ENCODE data around the gene WIPI1. TPM values are rescaled to one million over a fixed set of nuclear protein-coding genes. Genes with fewer than 3 reads are reported as not detected.

WIPI1 gene
- total and polyA plus RNA-seq, 2 of the 13 experiments (the other 11 are each of a cell fraction or from before 2014, with no cell fraction given): 29.4 to 141 TPM

DNA sequence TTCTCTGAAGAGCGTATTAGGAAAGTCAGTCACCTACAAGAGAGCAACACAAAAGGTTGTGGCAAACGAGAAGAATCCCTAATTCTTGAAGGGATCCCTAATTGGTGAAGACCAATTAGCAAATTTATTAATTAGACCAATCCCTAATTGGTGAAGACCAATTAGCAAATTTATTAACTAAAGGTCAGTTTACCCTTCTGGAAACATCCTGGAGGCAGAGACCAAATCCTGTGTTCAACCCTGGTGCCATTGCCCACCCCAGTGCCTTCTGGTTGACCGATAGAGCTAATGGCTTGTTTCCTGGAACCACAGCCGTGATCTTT lies 74.2 kb downstream of the WIPI1 start (continued):
- no peak for TF ChIP-seq ZHX2 (IDR thresholded peaks at IDR 0.05; ENCODE audit: low read depth)
- TF ChIP-seq ZHX2 (CRISPR knock-in tag; IDR thresholded peaks at IDR 0.05; ENCODE audit: borderline replicate concordance): no peak
- TF ChIP-seq, protein P1, sequence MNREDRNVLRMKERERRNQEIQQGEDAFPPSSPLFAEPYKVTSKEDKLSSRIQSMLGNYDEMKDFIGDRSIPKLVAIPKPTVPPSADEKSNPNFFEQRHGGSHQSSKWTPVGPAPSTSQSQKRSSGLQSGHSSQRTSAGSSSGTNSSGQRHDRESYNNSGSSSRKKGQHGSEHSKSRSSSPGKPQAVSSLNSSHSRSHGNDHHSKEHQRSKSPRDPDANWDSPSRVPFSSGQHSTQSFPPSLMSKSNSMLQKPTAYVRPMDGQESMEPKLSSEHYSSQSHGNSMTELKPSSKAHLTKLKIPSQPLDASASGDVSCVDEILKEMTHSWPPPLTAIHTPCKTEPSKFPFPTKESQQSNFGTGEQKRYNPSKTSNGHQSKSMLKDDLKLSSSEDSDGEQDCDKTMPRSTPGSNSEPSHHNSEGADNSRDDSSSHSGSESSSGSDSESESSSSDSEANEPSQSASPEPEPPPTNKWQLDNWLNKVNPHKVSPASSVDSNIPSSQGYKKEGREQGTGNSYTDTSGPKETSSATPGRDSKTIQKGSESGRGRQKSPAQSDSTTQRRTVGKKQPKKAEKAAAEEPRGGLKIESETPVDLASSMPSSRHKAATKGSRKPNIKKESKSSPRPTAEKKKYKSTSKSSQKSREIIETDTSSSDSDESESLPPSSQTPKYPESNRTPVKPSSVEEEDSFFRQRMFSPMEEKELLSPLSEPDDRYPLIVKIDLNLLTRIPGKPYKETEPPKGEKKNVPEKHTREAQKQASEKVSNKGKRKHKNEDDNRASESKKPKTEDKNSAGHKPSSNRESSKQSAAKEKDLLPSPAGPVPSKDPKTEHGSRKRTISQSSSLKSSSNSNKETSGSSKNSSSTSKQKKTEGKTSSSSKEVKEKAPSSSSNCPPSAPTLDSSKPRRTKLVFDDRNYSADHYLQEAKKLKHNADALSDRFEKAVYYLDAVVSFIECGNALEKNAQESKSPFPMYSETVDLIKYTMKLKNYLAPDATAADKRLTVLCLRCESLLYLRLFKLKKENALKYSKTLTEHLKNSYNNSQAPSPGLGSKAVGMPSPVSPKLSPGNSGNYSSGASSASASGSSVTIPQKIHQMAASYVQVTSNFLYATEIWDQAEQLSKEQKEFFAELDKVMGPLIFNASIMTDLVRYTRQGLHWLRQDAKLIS (CRISPR knock-in tag; IDR thresholded peaks at IDR 0.05): peak; percentile 43; the same call in 1 of the 2 replicates
- TF ChIP-seq, protein P2, sequence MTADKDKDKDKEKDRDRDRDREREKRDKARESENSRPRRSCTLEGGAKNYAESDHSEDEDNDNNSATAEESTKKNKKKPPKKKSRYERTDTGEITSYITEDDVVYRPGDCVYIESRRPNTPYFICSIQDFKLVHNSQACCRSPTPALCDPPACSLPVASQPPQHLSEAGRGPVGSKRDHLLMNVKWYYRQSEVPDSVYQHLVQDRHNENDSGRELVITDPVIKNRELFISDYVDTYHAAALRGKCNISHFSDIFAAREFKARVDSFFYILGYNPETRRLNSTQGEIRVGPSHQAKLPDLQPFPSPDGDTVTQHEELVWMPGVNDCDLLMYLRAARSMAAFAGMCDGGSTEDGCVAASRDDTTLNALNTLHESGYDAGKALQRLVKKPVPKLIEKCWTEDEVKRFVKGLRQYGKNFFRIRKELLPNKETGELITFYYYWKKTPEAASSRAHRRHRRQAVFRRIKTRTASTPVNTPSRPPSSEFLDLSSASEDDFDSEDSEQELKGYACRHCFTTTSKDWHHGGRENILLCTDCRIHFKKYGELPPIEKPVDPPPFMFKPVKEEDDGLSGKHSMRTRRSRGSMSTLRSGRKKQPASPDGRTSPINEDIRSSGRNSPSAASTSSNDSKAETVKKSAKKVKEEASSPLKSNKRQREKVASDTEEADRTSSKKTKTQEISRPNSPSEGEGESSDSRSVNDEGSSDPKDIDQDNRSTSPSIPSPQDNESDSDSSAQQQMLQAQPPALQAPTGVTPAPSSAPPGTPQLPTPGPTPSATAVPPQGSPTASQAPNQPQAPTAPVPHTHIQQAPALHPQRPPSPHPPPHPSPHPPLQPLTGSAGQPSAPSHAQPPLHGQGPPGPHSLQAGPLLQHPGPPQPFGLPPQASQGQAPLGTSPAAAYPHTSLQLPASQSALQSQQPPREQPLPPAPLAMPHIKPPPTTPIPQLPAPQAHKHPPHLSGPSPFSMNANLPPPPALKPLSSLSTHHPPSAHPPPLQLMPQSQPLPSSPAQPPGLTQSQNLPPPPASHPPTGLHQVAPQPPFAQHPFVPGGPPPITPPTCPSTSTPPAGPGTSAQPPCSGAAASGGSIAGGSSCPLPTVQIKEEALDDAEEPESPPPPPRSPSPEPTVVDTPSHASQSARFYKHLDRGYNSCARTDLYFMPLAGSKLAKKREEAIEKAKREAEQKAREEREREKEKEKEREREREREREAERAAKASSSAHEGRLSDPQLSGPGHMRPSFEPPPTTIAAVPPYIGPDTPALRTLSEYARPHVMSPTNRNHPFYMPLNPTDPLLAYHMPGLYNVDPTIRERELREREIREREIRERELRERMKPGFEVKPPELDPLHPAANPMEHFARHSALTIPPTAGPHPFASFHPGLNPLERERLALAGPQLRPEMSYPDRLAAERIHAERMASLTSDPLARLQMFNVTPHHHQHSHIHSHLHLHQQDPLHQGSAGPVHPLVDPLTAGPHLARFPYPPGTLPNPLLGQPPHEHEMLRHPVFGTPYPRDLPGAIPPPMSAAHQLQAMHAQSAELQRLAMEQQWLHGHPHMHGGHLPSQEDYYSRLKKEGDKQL (CRISPR knock-in tag; IDR thresholded peaks at IDR 0.05; ENCODE audit: low read depth): peak; percentile 67; the same call in 1 of the 2 replicates
- peak in 1 of 2 experiments; percentile 24; a peak in 1 of 4 replicates for TF ChIP-seq POLR2A (IDR thresholded peaks at IDR 0.05; ENCODE audit: insufficient read depth in 1 of 2, low read depth in 2 of 2, low read length in 2 of 2)
- peak; percentile 11 for TF ChIP-seq ZEB1 (IDR thresholded peaks at IDR 0.05; ENCODE audit: insufficient replicate concordance, low read depth)
- peak; percentile 71; the same call in 1 of the 2 replicates for TF ChIP-seq ZC3H4 (CRISPR knock-in tag; IDR thresholded peaks at IDR 0.05; ENCODE audit: borderline replicate concordance)
- peak; percentile 14 for TF ChIP-seq ZNF280D (CRISPR knock-in tag; IDR thresholded peaks at IDR 0.05)
- TF ChIP-seq ISX (CRISPR knock-in tag; conservative IDR thresholded peaks at IDR 0.05): 0 out of 2 replicates have a peak, but pooled peaks have one; percentile 18
- no peak for TF ChIP-seq ZNF878 (CRISPR knock-in tag; IDR thresholded peaks at IDR 0.05)
- peak; percentile 26; the same call in 1 of the 2 replicates for TF ChIP-seq ZNF263 (CRISPR knock-in tag; IDR thresholded peaks at IDR 0.05)

Data from HepG2 (cell line).